ENCODE data around the gene AQP12B.

Gene AQP12B

DNA sequence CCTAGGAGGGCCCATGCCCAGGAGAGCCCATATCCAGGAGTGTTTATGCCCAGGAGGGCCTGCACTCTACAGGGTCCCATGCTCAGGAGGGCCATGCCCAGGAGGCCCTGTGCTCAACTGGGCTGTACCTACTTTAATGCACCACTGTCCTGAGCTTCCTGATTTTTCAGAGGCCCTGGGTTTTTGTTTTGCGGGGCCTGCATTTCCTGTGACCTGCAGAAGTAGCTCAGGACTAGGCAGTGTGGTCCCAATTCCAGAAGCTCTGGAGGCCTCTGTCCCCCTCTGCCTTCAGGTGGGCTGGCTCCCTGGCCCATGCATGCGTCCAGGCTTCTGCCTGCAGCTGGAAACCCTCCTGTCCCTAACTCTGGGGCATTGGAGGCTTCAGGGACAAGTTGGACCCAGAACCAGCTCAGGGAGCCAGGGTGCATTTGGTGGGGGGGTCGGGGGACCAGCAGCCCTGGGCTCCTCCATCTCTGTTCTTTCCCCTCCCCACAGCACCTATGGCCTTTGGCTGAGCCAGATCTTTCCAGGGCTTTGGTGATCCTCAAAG, 46.6 kb downstream of the AQP12B start:
- DNase-seq (ENCODE audit: low read depth in 3 of 3, low spot score in 1 of 3) = no peak

DNA sequence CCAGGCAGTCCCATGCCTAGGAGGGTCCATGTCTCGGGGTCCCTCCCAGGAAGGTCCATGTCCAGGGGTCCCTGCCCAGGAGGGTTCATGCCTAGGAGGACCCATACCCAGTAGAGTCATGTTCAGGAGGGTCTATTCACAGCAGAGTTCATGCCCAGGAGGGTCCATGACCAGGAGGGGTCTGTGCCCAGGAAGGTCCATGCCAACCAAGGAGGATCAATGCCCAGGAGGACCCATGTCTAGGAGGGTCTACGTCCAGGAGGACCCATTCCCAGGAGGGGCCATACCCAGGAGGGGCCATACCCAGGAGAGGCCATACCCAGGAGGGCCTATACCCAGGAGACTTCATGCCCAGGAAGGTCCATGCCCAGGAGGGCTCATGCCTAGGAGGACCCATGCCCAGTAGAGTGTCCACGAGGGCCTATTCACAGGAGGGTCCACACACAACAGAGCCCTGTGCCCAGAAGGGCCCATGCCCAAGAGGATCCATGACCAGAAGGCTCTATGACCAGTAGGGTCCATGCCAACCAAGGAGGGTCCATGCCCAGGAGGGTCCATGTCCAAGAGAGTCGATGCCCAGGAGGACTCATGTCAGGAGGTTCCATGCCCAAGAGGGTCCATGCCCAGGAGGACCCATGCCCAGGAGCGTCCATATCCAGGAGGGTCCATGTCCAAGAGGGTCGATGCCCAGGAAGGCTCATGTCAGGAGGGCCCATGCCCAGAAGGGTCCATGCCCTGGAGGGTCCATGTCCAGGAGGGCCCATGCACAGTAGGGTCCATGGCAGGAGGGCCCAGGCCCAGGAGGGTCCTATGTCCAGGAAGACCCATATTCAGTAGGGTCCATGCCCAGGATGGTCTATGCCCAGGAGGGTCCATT, 47.3 kb downstream of the AQP12B start:
- no peak for DNase-seq (ENCODE audit: low read depth in 3 of 3, low spot score in 1 of 3)

DNA sequence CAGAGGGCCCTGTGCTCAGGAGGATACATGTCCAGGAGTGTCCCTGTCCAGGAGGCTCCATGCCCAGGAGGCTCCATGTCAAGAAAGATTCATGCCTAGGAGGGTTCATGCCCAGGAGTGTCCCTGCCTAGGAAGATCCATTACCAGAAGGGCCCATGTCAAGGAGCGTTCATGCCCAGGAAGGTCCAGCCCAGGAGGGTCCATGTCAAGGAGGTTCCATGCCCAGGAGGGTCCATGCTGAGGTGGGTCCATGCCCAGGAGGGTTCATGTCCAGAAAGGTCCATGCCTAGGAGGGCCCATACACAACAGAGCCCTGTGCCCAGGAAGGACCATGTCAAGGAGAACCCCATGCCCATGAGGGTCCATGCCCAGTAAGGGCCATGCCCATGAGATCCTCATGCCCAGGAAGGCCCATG, 50.4 kb downstream of the AQP12B start:
- DNase-seq (ENCODE audit: low read depth in 3 of 3, low spot score in 1 of 3) = no peak

DNA sequence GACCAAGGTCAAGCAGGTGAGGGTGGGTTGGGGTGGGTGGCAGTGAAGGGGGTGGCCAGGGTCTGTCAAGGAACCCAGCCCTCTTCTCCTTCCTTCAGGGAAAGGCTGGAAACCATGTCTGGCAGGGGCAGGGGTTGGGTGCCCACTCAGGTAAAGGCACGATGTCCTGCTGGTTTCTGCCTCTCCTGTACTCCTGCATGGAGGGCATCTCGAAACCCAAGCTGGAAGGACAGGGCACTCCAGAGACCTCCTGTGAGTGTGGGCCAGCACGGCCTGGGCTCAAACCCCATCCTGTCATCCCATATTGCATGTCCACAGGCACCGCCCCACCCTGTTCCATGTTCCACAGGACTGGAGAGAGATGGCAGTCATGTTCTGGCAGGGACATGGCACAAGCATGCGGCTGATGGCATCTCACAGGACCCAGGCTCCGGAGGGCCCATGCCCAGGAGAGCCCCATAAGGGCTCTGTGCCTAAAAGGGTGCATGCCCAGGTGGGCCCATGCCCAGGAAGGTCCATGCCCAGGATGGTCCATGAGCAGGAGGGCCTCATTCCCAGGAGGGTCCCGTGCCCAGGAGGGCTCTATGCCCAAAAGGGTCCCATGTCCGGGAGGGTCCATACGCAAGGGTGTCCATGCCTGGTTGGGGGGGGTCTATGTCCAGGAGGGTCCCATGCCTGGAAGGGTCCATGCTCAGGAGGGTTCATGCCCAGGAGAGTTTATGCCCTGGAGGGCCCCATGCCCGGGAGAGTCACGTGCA, 51.0 kb downstream of the AQP12B start:
- no peak for DNase-seq (ENCODE audit: low read depth in 3 of 3, low spot score in 1 of 3)

DNA sequence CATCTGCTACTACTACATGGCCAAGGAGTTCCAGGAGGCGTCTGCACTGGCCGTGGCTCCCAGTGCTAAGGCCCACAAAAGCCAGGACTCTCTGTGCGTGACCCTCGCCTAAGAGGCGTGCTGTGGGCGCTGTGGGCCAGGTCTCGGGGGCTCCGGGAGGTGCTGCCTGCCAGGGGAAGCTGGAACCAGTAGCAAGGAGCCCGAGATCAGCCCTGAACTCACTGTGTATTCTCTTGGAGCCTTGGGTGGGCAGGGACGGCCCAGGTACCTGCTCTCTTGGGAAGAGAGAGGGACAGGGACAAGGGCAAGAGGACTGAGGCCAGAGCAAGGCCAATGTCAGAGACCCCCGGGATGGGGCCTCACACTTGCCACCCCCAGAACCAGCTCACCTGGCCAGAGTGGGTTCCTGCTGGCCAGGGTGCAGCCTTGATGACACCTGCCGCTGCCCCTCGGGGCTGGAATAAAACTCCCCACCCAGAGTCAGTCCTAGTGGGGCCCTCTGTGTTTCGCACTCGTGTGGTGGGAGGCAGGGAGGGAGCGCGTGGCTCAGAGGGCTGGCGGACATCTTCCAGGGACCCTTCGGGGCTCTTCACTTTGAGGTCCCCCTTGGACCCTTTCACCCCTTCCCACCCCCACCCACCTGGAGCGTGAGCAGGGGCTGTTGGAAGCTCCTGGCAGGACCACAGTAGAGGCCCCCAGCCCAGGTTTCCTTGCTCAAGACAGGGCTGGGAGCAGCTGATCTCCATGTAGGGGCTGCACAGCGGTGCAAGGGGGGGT, 51.7 kb downstream of the AQP12B start:
- DNase-seq (ENCODE audit: low read depth in 3 of 3, low spot score in 1 of 3) = no peak

DNA sequence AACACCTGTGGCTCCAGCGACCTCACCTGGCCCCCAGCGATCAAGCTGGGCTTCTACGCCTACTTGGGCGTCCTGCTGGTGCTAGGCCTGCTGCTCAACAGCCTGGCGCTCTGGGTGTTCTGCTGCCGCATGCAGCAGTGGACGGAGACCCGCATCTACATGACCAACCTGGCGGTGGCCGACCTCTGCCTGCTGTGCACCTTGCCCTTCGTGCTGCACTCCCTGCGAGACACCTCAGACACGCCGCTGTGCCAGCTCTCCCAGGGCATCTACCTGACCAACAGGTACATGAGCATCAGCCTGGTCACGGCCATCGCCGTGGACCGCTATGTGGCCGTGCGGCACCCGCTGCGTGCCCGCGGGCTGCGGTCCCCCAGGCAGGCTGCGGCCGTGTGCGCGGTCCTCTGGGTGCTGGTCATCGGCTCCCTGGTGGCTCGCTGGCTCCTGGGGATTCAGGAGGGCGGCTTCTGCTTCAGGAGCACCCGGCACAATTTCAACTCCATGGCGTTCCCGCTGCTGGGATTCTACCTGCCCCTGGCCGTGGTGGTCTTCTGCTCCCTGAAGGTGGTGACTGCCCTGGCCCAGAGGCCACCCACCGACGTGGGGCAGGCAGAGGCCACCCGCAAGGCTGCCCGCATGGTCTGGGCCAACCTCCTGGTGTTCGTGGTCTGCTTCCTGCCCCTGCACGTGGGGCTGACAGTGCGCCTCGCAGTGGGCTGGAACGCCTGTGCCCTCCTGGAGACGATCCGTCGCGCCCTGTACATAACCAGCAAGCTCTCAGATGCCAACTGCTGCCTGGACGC, 52.5 kb downstream of the AQP12B start:
- DNase-seq (ENCODE audit: low read depth in 3 of 3, low spot score in 1 of 3) = no peak

DNA sequence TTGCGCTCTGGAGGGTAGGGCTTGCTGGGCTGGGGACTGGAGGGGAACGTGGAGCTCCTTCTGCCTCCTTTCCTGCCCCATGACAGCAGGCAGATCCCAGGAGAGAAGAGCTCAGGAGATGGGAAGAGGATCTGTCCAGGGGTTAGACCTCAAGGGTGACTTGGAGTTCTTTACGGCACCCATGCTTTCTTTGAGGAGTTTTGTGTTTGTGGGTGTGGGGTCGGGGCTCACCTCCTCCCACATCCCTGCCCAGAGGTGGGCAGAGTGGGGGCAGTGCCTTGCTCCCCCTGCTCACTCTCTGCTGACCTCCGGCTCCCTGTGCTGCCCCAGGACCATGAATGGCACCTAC, 53.1 kb downstream of the AQP12B start:
- DNase-seq (ENCODE audit: low read depth in 3 of 3, low spot score in 1 of 3) = no peak

DNA sequence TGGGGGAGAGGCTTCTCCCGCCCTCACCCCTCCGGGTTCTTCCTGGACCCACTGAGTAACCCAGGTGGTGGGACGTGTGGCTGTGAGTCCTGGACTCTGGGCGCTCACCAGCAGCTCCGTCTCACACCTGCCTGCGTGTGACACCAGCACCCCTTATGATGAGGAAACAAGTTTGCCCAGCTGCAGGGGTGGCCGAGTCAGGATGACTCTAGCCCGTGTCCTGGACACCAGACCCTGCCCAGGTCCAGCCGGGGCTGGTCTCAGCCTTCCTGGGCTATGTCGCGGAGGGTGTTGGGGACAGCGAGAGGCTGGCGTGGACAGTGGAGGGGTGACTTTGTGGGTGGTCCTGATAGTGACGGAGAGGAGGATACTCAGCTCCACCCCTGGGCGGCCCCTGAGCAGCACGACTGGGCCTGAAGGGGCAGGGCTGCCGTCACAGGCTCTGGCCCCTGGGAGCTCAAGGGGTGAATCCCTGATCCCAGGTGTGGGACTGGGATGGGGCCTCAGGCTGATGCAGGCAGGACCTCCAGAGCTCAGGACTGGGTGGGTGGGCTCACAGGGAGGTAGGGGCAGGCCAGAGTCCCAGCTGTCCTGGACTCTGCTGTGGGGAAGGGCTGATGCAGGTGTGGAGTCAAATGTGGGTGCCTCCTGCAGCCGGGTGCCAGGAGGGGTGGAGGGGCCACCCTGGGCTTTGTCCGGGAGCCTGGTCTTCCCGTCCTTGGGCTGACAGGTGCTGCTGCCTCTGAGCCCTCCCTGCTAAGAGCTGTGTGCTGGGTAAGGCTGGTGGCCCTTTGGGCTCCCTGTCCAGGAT, 53.7 kb downstream of the AQP12B start:
- DNase-seq (ENCODE audit: low read depth in 3 of 3, low spot score in 1 of 3) = no peak

DNA sequence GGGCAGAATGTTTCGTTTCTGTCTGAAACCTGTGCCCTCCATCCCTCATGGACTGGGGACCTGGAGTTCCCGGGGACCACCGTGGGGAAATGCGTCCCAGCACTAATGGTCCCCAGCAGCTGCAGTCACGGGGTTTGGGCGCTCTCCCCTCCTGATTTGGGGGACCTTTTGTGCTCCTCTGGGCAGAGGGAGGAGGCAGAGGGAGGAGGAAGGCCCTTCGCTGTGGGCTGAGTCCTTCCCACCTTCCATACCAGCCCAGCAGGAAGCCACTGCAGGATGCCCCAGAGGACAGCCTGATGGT, 54.2 kb downstream of the AQP12B start:
- no peak for DNase-seq (ENCODE audit: low read depth in 3 of 3, low spot score in 1 of 3)

DNA sequence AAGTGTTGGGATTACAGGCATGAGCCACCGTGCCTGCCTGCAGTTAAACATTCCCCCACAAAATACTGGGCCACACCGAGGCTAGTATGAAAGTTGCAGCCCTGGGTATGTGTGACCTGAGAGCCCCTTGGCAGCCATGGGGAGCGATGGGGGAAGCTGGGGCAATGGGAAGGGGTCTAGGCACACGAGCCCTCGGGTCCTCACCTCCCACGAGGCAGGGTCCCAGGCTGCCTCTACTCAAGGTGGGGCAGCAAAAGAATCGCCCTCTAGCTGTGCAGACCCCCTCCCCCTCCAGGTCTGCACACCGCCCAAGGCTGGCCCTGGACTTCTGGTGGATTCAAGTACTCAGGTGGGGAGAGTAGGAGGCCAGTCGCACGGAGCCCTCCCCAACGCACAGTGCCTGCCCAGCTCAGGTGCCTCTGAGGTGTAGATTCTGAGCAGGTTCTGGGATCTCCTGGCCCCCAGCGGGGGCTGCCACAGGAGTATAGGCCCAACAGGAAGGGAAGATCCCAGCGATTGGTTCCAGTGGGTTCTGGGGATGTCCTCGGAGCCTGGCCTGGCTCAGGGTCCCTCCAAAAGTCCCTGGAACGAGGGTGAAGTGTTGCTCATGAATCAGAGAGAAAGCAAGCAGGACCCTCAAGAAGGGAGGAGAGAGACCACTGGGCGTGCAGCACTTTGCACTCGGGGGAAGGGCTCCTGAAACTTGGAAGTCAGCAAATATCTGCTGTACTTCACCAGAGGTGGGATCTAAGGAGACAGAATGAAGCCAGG, 54.8 kb downstream of the AQP12B start:
- DNase-seq (ENCODE audit: low read depth in 3 of 3, low spot score in 1 of 3) = no peak

DNA sequence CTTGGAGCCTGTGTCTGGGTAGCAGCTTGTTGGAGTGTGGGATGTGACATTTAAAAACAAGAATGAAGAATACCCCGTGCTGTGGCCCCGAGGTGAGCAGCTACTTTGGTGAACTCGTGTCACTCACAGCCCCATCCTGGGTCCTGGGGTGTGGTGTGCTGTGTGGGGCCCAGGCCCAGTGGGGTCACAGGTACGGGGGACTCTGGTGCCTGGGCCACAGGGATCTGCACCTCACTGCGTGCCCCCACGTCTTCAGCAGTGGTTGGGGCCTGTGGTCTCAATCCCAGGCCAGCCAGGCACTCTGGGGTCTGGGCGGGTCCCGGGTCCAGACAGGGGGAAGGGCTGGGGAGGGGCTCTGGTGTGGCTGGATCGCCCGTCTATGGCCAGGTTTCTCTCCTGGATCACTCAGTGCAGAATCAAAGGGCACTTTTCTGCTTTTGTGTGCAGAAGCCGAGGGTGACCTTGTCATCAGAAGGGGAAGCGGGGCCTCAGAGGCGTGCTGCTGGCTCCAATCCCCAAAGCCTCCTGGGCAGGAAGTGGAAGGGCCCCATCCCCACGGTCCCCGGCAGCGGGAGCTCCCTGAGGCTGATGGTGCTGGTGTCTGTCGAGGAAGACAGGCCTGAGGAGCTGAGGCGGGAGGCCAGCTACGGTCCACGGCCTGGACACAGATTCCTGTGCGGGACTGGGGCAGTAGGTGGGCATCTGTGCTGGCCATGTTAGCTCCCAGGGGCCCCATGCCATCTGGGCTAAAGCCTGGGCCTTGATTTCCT, 56.0 kb downstream of the AQP12B start:
- no peak for DNase-seq (ENCODE audit: low read depth in 3 of 3, low spot score in 1 of 3)
